ENCODE measurements around the gene LRIG2.

DNA sequence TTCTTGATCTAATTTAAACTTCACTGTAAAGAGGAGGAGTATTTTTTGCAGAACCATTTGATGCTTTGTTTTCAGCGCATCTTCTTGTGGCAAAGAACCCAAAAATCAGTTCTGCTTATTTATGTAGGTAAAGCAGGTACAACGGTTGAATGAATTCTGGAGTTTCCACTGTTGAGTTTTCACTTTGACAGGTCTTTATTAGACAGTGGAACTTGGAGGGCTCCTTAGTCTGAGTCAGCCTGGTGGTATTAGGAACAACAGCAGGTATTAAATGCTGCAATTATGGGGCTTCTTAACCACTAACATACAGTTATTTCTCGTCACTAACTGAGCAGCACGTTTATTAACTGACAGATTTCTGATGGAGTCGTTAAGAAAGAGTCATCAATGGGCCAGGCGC, 1.2 kb downstream of the LRIG2 start:
- TF ChIP-seq CTCF (IDR thresholded peaks at IDR 0.05), result no peak
- TF ChIP-seq POLR2A (IDR thresholded peaks at IDR 0.05), result no peak

Data from lower leg skin (tissue), 3 donors.